GM19397 (cell line): Measurements from ENCODE around the gene SEL1L3.

ENCODE experiments used
- ATAC-seq: cut with Tn5 transposase; IDR thresholded peaks from one replicate; pipeline ENCODE4 v1.9.1; 2021; ENCODE audit warnings: mild to moderate bottlenecking, moderate library complexity; ENCODE audit not compliant: unreplicated experiment

Gene SEL1L3

GRCh38 chr4:25795566-25796454 lies 67.0 kb downstream of the SEL1L3 start:
- no peak for ATAC-seq

DNA sequence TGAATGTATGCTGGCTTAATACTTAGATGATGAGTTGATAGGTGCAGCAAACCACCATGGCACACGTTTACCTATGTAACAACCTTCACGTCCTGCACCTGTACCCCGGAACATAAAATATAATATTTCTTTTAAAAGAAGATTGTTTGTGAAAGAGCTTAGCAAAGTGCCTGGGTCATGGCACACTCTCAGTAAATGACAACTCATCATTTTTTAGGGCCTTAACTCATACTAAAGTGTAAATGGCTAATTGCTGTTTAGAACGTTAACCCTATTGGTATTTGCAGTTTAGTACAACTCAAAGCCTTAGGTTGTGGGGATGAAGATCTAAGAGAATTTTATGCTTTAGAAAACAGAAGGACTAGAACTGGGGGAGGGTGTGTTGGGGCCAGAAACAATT lies 67.7 kb downstream of the SEL1L3 start:
- ATAC-seq, result no peak

DNA sequence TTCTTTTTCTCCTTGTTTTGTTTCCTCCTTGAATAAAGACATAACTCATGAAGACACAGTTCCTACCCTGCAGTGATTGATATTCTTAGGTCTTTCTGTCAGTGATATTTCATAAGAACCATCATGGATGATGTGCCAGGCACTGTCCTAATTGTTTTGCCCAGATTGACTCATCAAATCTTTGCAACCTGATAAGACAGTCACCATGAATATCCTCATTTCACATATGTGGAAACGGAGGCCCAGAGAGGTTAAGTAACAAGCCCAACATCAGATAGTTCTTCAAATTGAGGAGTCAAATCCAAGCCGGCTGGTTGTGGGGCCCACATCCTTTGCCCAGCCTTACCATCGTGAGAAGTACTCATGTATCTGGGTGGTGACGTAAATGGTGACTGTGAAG lies 69.9 kb downstream of the SEL1L3 start:
- ATAC-seq, result no peak

DNA sequence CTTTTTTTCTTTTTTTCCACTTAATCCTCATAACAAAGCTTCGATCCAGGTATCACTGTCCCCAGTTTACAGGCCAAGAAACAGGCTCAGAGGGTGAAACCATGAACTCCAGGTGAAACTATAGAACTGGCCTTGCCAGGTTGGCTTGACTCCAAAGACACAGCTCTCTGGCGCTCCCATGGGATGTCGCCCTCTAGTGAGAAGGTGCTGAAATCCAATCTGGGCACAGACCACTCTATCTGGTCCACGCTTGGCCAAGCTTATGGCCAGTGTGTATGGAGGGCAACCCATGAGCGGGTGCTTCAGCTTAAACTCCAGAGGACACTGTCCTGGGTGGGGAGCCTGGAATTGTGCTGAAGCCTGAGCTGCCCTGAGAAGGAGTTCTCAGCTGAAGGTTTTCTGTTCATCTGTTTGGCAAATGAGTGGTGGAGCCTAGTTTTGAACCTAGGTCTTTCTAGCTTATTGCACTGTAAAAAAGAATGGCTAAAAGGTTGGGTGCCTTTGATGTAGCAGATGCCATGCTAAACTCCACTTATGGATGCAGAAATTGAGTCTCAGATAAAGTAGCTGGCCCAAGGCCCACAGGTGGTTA lies 70.5 kb downstream of the SEL1L3 start:
- ATAC-seq, result no peak

DNA sequence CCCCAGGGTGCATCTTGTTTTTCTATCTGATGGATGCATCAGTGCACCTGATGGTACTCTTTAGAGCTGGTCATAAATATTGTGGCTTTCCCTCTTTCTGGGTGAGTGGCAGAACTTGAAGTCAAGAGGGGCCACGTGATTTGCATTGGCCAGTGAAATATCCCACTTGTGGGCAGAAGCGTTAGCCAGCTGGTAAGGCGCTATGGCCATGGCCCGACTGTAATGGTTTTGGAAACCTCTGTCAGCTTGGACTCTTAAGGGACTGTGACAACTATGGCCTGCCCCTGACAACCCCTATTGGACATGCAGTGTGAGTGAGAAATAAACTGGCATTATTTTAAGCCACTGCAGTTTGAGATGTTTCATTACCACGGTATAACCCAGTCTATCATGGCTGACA lies 72.8 kb downstream of the SEL1L3 start:
- no peak for ATAC-seq

DNA sequence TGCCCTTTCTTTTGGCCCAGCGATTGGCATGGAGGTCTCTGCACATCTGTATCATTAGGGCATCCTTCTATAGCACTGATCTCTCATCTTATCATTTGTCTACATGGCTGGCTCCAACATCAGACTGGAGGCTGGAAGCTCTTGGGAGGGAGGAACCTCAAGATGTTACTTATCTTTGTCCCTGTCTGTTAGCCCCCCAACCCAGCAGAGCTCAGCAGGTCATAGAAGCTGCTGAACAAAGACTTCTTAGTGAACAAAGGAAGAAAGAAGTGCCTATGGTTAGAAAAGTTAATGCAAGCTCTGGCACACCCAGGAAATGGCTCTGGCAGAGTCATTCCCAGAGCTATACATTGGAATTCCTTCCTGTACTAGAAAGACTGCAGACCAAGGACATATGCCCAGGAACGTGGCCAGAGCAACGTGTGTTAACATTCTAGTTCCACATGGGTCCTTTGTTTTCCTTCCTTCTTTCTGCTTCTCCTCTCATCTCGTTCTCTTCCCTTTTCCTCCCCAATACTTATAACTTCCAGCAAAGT lies 74.0 kb downstream of the SEL1L3 start:
- ATAC-seq, result no peak

DNA sequence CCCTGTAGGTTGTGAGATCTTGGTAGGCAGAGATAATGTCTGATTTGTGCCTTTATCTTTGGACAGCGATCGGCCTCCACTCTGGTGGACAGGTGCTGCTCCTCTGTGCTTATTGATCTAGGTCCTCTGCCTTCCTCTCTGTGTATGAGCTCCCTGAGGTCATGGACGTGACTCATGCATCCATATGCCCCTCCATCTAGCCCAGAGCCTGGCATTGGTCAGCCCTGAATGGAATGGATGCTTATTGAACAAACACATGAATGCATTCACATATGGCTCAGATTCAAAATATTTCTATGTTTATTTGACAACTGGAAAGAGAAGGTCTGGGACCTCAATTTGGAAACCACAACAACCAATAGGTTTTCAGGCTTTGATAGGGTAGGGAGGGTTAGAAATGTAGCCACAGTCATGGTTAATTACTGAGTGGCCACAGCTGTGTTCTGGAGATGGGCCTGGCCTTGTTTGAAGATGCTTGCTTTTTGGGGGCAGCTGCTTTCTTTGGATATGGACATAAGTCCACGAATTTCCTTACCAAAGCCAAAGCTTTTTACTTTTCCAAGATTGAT lies 76.2 kb downstream of the SEL1L3 start:
- no peak for ATAC-seq

- no peak for ATAC-seq
Observed at GRCh38 chr4:25783943-25784342, 78.8 kb downstream of the SEL1L3 start.

GRCh38 chr4:25783126-25783525 lies 79.7 kb downstream of the SEL1L3 start:
- ATAC-seq, result no peak

DNA sequence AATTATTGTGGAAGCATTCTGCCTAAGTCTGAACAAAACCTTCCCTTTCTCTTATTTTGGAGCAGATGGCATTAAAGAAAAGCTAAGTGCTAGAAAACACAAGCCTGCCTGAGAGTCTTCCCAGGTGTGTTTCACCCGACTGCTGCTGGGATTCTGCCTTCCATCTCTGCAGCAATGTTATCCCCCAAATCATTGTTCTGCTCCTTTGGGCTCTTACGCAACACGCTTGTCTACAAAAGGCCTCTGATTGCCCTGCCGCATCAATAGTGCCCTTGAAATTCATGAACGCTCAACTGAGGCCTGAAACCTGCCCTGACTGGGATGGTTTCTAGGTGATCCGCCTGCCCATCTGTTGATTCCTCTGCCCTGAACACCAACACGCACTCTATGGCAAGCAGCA lies 80.3 kb downstream of the SEL1L3 start:
- no peak for ATAC-seq

DNA sequence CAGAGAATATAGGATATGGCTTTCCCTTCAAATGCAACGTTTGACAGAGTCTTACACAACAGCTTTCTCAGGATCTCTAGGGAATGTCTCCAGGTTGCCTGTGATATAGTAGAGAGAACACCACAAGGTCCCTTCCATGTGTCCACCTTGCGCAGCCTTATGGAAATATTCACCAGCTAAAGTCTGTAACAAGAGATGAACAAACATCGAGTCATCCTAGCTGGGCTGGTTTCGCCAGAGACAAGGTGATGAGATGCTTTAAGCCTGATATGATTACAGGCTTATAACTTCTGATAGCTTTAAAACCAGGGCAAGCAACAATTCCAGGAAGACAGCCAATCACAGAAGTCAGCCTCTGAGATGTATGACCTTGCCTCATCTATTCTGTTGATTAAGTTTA lies 83.8 kb downstream of the SEL1L3 start:
- ATAC-seq, result no peak

DNA sequence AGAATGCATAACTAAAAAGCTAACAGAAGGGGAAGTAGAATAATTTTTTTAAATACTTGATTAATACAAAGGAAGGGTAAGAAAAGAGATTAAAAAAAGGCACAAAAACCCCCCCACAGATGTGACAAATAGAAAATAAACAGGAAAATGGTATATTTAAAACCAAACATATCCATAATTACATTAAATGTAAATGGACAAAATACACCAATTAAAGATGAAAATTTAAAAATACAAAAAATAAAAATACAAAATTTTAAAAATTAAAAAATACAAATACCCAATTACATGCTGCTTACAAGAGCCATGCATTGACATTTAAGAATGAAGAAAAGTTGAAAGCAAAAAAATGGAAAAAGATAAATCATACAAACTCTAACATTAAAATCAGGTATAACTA lies 86.0 kb downstream of the SEL1L3 start:
- ATAC-seq, result no peak

DNA sequence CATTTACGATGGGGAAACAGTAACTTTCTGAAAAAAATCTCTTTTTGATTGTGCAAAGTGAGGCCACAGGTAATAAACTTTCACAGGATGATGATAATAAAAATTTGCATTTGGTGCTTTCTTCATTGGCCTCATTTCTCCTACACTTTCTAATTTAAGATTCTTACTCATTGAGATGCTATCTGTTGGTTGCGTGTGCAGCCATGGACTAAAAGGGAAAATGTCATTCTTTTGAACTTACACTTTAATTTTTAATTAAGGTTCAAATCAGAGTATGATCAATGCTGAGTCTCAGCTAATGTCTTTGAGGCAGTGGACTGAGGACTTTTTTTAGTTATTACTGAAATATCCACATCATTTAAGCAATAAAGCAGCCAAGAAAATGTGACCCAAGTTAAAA lies 87.6 kb downstream of the SEL1L3 start:
- ATAC-seq, result no peak

- no peak for ATAC-seq
Observed at GRCh38 chr4:25773358-25773757, 89.4 kb downstream of the SEL1L3 start.

DNA sequence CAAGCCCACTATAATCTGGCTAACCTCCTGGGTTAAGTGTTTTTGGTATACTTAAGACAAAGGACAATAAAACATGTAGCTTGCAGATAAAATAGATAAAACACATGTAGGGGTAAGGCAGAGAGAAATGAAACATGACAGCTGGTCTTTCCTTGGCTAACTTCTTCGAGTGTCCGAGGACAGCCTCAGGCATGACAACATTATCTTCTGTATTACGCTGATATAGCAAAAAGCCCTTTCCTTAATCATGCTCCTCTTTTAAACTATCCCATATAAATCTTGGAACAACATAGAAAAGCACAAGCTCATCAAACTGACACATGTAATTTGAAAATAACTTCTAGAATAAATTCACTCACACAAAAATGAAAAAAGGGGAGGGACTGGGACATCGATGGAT lies 91.1 kb downstream of the SEL1L3 start:
- no peak for ATAC-seq

DNA sequence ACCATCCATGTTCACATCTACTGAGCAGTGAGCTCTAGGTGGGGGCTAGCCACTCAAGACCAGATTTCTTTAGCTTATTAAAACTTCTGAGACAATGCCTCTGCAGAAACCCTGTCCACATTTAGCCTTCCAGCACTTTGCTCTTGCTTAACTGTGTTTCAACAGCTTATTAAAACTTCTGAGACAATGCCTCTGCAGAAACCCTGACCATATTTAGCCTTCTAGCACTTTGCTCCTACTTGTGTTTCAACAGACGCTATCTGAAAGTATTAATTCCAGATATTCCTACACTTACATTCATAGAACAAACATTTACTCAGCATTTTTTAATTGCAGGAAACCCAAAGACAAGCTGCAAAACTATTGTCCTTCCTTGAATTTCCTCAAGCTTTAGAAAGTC lies 91.9 kb downstream of the SEL1L3 start:
- ATAC-seq, result no peak

DNA sequence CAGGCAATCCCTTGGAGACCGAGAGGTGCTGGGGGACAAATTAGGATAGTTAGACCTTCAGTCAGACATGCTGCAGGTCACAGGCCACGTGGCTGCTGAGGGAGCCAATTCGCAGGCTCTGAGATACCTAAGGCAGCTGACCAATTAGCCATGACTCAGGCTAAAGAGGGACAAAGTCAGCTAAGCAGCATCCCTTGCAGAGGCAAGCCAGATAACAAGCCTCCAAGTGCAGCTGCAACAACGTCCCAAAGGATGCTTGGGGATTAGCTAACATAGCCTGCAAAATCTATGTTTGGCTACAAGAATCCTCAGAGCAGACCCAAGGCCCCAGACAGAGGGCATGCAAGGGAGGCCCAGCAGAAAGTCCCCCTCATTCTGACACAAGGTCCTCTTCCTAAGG lies 93.5 kb downstream of the SEL1L3 start:
- no peak for ATAC-seq

DNA sequence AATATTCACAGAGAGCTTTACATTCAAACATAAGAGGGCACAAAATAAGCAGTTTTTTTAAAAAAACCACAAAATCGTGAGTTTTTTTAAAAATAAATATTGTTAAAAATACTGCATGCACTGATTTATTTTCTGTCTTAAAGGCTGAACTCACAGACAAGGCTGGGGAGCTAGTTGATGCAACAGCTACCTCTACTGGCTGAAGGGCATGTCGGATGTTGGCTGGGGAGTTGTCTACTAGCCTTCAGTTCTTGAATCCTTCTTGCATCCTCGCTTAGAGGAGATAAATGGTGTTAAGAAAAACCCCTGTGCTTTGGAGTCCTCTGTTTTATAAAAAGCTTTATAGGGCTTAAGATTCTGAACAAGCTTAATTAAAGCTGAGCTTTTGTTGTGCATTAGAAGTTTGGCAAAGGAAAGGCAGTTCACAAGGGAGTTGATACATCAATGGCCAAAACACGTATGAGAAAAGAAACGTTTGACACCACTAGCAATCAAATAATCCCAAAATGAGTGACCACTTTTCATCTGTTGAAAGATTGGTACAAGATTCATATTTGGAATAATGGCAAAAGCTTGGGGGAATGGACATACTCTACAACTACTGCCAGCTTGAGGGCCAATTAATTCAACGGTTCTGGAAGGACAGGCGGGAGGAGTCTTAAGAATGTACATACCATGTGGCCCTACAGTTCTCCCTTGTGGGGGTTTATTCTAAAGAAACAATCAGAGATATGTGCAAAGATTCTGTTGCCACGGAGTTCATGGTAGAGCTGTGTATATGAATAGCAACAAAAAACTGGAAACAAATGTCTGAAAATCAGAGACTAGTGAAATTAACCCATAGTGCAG lies 94.7 kb downstream of the SEL1L3 start:
- ATAC-seq, result no peak

GRCh38 chr4:25760518-25761157 lies 102.2 kb downstream of the SEL1L3 start:
- no peak for ATAC-seq

DNA sequence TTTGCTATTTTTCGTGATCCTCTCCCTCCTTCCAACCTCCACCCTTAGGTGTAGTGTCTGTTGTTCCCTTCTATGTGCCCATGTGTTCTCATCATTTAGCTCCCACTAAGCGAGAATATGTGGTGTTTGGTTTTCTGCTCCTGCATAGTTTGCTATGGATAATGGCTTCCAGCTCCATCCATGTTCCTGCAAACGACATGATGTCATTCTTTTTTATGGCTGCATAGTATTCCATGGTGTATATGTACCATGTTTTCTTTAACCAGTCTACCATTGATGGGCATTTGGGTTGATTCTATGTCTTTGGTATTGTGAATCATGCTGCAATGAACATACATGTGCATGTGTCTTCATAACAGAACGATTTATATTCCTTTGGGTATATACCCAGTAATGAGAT lies 102.7 kb downstream of the SEL1L3 start:
- ATAC-seq, result no peak

DNA sequence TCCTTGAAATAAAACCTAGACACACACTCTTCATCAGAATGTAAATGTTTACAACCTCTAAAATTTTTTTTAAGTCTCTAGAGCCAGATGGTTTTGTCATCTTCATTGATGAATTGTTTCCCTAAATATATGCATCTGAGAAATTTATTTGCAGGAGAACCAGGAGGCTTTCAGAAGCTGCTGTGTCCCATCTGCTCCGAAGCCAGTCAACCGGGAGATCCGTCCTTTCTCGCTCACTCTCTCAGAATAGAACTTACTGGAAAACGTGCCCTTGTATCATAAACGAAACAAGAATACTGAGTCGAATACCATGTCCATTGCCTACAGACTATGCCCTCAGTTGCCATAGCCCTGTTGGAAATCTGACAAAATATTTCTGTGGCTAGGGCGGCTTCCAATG lies 103.7 kb downstream of the SEL1L3 start:
- ATAC-seq, result no peak
